Skin epidermis (tissue), 12 donors: ENCODE measurements around the gene DNAH2.
"Not testable (repeated sequence)": the region's sequence is repeated elsewhere in the genome, so short reads cannot be mapped to it uniquely, and the experiment has no call there.

Experiments
- H3K27ac ChIP-seq, 21 experiments: fragments of 200-600 bp; sonication (generic) in 11 of 21; one replicate each; pipeline ENCODE4 v1.5.0; 2020; ENCODE audit warnings: mild to moderate bottlenecking in 3 of 21, inconsistent platforms in 2 of 21, moderate library complexity in 2 of 21
- H3K4me3 ChIP-seq, 7 experiments: fragments of 200-600 bp; sonication (generic) in 2 of 7; one replicate each; pipeline ENCODE4 v1.5.0; 2020; ENCODE audit warnings: inconsistent platforms in 2 of 7, mild to moderate bottlenecking in 2 of 7, moderate library complexity in 1 of 7

The DNAH2 gene

DNA sequence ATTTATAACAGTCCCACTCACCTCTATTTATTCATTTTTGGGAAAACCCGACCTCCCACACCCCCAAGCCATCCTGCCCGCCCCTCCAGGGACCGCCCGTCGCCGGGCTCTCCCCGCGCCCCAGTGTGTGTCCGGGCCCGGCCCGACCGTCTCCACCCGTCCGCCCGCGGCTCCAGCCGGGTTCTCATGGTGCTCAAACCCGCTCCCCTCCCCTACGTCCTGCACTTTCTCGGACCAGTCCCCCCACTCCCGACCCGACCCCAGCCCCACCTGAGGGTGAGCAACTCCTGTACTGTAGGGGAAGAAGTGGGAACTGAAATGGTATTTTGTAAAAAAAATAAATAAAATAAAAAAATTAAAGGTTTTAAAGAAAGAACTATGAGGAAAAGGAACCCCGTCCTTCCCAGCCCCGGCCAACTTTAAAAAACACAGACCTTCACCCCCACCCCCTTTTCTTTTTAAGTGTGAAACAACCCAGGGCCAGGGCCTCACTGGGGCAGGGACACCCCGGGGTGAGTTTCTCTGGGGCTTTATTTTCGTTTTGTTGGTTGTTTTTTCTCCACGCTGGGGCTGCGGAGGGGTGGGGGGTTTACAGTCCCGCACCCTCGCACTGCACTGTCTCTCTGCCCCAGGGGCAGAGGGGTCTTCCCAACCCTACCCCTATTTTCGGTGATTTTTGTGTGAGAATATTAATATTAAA, 136.7 kb downstream of the DNAH2 start:
- Histone ChIP-seq H3K4me3 (no peak overlapping the region), H3K27ac (peak overlapping the region in 2 of 21 experiments; percentile 12 to 96)

DNA sequence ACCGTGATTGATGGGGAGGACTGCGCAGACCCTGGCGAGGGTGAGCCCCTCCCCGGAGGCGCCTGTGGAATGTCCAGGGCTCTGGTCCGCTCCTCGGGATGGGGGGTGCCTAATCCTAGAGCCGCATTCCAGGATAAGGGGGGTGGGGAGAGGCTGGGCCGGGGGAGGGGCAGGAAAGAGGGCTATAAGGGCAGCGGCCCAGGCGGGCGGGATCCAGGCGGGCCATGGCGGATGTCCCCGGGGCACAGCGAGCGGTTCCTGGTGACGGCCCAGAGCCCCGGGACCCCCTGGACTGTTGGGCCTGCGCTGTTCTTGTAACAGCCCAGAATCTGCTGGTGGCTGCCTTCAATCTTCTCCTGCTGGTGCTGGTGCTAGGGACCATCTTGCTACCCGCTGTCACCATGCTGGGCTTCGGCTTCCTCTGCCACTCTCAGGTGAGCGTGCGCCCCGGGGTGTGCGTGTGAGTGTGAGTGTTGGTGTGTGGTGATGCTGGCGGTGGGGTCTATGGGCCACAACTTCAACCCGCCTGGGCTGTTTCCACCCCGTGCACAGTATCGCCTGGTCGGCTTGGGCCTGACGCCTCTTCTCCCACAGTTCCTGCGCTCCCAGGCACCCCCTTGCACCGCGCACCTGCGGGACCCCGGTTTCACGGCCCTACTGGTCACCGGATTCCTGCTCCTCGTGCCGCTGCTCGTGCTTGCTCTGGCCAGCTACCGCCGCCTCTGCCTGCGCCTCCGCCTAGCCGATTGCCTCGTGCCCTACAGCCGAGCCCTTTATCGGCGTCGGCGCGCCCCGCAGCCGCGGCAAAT, 137.5 kb downstream of the DNAH2 start, which contains the start of gene TMEM88:
Gene TMEM88, plus strand, starts transcription at position 216 of the 809 bp plus-strand sequence. Its CDS starts 9 bp downstream, at position 225.
- H3K4me3 ChIP-seq = peak within 1 kb of the TSS in 3 of 7 experiments; percentile 44 to 68 (median 64)
- peak within 1 kb of the TSS in 18 of 21 experiments; percentile 5 to 96 (median 86) for H3K27ac ChIP-seq

DNA sequence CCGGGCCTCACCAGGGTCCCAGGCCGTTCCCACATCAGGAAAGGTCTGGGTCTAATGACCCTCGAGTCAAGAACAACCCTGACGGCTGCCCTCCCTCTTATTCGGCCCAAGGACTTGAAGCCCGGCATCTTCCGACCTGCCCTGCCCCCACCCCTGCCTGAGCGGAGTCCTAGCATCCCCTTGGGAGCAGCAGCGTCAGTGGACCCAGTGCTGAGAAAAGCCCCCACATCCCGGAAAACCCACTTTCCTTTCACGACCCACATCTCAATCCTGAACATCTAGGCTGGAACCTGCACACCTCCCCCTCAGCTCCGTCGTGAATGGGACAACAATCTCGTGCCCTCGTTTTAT, 138.1 kb downstream of the DNAH2 start:
- Histone ChIP-seq H3K4me3 (peak overlapping the region in 3 of 7 experiments; percentile 44 to 68 (median 64)), H3K27ac (peak overlapping the region in 18 of 21 experiments; percentile 5 to 96 (median 86))

DNA sequence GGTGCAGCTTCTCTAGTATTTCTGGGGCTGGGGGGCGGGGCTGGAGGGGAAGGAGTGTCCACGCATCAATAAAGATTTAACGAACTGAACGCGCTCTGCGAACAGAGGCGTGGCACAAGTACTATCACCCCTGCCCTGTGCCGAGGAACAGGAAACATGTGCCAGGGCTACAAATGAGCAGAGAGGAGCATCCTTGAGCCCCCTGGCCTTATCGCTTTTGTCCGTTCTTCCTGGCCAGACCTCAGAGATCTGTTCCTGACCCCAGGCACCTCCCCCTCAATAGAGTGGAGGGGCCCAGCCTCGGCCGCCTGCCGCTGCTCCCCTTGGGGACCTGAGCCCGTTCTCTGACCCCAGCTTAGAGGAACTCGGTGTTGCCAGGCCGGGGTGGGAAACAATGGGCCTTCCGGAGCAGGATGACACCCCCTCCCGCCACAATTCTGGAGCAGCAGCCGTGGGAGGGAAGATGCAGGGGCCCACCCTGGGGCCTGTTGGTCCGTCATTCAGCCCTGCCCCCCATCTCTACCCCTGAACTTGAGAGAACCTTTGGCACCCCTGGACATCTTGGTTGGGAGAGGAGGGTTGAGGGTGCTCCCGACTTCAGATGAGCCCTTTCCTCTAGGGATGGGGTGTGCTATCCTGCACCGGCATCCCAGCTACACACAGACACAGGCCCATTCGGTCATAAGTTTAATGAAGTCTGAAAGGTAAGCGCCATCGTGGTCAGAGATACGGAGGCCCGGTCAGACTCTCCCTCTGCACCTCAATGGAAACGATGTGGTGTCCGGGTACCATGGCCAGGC, 138.7 kb downstream of the DNAH2 start:
- peak overlapping the region; percentile 10 to 96 (median 87) for H3K27ac ChIP-seq
- peak overlapping the region; percentile 44 to 68 (median 58) for H3K4me3 ChIP-seq

- Histone ChIP-seq H3K4me3 (peak within 1 kb of the TSS; percentile 44 to 68 (median 58)), H3K27ac (peak within 1 kb of the TSS; percentile 16 to 96 (median 87))
Observed at GRCh38 chr17:7856811-7857712, 139.5 kb downstream of the DNAH2 start, which contains the start of gene NAA38. TSS of gene NAA38 (minus strand) at chr17:7857559. CDS start at chr17:7857463, 96 bp downstream.

DNA sequence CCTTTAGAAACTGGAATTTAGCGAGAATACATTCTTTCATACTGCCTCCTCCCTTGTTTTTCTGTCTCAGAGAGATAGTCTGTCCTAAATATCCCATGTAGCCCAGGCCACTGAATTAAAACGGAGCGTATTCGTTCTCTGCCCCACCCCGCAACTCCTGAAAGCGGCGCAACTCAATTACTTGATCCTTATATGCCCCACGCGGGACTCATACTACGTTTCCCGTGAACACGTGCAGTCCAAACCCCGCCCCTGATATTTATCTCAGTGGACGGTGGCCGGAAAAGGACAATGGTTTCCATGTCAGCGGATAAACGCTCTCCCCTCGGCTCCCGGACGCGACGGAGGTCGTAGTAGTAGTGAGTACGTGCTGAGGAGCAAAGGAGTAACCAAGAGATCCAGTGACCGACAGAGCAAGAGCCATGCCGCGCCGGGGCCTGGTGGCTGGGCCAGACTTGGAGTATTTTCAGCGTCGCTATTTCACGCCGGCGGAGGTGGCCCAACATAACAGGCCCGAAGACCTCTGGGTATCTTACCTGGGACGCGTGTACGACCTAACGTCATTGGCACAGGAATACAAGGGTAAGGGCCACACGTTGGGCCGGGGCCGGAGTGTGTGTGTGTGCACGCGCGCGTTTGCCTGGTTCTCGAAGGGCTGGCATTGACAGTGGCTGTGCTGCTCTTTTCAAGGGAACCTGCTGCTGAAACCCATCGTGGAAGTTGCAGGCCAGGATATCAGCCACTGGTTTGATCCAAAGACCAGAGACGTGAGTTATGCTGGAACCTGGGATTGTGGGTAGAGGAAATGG, 140.4 kb downstream of the DNAH2 start, which contains the start of gene CYB5D1:
Gene CYB5D1, plus strand, starts transcription at position 291 of the 809 bp plus-strand sequence. Its CDS starts 132 bp downstream, at position 423.
- peak within 1 kb of the TSS; percentile 16 to 96 (median 87) for H3K27ac ChIP-seq
- H3K4me3 ChIP-seq = peak within 1 kb of the TSS; percentile 44 to 68 (median 58)

DNA sequence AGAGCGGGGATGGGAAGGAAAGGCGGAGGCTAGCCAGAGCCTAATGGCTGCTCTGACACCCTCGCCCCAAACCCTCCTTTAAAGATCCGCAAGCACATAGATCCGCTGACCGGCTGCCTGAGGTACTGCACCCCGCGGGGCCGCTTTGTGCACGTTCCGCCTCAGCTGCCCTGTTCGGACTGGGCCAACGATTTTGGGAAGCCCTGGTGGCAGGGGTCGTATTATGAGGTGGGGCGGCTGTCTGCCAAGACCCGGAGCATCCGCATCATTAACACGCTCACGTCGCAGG, 140.9 kb downstream of the DNAH2 start:
- peak overlapping the region; percentile 44 to 68 (median 58) for H3K4me3 ChIP-seq
- peak overlapping the region in 19 of 21 experiments; percentile 82 to 96 (median 87) for H3K27ac ChIP-seq

DNA sequence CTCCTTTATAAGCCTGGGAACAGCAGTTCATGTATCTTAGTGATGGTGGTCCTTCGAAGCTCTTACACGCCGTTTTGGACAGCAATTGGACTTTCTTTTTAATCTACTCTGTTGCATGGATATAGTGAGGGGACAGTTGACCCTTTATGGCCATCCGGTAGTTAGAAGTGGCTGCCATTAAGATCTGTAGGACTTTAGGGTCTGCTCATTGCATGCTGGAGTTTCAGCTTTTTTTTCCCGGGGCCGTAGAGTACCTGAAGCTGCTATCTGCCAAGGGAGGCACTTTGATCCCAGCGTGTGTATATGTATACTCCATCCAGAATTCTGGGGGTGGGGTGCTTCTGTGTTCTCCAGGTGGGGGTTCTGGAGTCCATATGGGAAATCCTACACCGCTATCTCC, 141.5 kb downstream of the DNAH2 start:
- H3K27ac ChIP-seq = peak overlapping the region in 11 of 21 experiments; percentile 82 to 95 (median 87)
- H3K4me3 ChIP-seq = peak overlapping the region in 2 of 7 experiments; percentile 64 to 68

- Histone ChIP-seq H3K27ac (no peak overlapping the region), H3K4me3 (no peak overlapping the region)
Observed at GRCh38 chr17:7862692-7863437, 145.3 kb downstream of the DNAH2 start.

DNA sequence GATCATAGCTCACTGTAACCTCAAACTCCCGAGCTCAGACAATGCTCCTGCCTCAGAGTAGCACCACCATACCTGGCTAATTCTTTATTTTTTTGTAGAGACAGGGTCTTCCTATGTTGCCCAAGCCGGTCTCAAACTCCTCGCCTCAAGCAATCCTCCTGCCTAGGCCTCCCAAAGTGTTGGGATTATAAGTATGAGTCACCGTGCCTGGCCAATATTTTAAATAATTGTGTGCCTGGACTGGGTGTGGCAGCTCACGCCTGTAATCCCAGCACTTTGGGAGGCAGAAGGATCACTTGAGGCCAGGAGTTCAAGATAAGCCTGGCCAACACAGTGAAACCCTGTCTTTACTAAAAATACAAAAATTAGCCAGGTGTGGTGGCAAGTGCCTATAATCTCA, 146.8 kb downstream of the DNAH2 start:
- H3K27ac ChIP-seq, H3K4me3 ChIP-seq: not testable (repeated sequence)

GRCh38 chr17:7864995-7865650, 147.6 kb downstream of the DNAH2 start:
- H3K27ac ChIP-seq = no peak overlapping the region
- no peak overlapping the region for H3K4me3 ChIP-seq

DNA sequence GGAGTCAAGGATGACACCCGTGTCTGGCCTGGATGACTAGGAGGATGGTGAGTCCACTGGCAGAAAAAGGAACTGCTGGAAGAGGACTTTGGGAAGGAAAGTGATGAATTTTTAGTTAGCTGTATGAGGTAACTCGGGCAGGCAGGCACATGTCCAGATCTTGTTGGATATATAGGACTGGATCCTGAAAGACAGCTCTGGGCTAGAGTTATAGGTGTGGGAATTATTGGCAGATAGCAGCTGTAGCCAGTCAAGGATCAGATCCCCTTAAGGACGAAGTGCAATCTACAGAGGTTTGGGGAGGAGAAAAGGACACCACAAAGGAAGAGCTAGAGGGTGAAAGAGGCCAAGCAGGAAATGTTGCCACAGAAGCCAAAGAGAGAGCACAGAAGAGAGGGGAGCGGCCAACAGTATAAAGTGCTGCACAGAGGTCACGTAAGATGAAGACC, 150.4 kb downstream of the DNAH2 start:
- no peak overlapping the region for H3K4me3 ChIP-seq
- H3K27ac ChIP-seq = peak overlapping the region in 12 of 21 experiments; percentile 2 to 70 (median 32)

- Histone ChIP-seq H3K27ac (no peak overlapping the region), H3K4me3 (no peak overlapping the region)
Observed at GRCh38 chr17:7873051-7873450, 155.5 kb downstream of the DNAH2 start.

GRCh38 chr17:7875804-7876370, 158.3 kb downstream of the DNAH2 start:
- Histone ChIP-seq H3K27ac (no peak overlapping the region), H3K4me3 (no peak overlapping the region)

- H3K27ac ChIP-seq = no peak overlapping the region
Observed at GRCh38 chr17:7878234-7878633, 160.7 kb downstream of the DNAH2 start.

DNA sequence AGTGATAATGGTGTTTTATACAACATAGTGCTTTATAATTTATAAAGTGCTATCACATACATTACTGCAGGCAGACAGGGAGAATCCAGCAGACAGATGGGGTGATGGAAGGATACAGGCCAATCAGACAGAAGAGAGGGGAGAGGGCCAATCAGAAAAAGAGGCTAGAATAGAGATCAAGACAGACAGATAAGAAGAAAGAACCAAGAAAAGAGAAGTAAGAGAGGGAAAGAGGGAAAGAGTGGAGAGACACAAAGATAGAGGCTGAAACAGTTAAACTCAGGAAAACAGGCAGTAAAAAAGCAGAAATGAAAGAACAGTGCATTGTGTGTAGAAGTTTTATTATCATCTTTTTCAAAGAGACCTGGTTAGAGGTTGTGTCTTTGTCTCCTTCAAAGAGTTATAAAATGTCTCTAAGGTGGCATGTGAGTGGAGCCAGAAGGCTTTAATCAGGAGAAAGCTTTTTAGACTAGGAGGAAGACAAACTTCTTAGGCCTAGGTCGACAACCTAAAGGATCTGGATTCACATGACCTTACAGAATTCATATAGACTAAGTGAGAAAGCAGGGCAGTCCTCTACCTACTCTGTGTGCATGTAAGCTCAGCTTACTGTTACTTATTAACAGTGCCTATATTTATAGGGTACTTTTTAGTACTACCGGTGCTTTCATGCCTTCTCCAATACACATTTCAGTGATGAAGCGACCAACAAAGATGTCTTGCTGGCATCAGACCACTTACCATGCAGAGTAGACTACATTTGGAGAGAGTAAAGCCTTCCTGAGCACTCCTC, 162.7 kb downstream of the DNAH2 start:
- Histone ChIP-seq H3K27ac (no peak overlapping the region), H3K4me3 (no peak overlapping the region)

More at GRCh38 chr17:7878234-7878633, 160.7 kb downstream of the DNAH2 start:
- H3K4me3 ChIP-seq = no peak overlapping the region
